ENCODE data around the gene QRICH1.
A peak's percentile ranks its signal among the peaks of the same experiment; 100 is the strongest.

QRICH1 gene

DNA sequence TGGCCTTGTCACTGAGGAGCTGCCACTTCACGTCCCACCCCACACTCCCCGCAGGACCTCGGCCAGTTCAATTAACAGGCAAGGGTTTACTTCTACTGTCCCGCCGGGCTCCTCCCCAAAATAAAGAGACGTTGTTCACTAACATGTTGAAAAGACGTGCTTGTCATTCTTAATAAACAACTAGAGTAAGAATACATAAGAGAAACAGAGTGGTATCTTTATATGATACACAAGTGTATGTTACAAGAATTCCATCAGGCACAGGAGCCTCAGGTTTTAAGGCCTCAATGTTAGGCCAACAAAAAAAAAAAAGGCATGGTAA lies 64.3 kb downstream of the QRICH1 start:
- DNase-seq: no peak

DNA sequence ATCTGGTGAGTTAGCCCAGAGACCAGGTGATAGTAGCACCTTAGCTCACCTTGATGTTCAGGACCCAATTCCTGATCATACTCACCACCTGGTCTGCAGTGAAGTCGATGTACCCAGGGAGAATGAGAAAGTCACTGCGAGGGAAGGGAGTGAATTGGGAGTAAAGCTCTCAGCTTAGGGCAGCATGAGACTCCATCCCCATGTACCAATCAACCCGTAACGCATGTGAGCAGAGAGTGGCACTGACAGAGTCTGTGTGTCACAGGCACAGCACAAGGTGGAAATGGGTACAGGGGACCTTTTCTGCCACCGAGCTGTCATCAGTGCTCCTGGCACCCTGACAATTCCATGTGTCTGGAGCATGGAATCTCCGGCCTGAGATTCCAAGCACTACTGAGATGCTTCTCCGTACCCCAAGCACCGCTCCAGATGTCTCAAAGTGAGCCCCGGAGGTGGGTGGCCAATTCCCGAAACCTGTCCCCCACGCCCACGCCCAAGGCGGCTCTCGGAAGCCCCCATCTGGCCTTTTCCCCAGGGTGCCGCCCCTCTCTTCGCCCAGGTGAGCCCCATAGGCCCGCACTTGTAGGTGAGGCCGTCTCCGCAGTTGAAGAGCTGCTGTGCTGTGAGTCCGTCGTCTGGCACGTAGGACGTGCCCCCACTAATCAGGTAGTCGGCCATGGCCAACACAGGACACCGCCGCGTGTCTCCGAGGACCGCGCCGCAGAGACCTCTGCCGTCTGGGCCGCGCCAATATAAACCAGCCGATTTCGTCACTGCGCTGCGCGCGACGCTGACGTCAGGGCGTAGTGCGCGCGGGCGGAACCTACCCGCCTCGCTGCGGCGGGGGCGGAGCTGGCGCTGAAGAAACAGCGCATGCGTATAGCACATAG lies 65.0 kb downstream of the QRICH1 start, which contains the start of gene IMPDH2:
Gene IMPDH2 (minus strand): TSS at position 726 of the 890 bp plus-strand sequence. CDS start 48 bp downstream, at position 678.
- DNase-seq: peak; percentile 92 to 95

DNA sequence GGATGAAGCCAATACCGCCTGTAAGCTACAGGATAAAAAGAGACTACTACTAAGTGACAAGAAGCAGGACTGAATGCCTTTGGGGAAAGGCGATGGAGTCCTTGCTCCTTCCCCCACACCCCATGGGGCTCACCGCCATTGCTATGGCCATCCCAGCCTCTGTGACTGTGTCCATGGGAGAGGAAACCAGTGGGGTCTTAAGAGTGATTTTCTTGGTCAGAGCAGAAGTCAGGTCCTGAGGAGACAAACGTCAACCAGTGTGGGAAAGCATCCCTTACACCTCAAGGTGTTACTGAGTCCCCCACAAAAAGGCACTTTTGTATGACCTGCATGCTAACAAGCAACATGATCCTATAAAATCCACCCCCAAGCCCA lies 65.6 kb downstream of the QRICH1 start:
- DNase-seq: no peak

DNA sequence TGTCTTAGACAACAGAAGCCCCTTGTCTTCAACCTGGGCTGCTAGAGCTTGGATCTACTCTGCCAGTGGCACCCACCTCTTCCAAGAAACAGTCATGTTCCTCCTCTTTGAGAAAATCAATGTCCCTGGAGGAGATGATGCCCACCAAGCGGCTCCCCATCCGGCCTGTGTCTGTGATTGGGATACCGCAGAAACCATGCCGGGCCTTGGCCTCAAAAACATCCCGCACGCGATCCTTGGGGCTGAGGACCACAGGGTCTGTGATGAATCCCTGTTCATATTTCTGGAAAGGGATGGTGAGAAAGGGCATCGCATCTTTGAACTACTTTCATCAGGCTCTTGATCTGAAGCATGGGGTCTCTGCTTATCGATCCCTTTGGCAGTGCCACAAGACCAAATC lies 66.2 kb downstream of the QRICH1 start:
- DNase-seq: no peak

DNA sequence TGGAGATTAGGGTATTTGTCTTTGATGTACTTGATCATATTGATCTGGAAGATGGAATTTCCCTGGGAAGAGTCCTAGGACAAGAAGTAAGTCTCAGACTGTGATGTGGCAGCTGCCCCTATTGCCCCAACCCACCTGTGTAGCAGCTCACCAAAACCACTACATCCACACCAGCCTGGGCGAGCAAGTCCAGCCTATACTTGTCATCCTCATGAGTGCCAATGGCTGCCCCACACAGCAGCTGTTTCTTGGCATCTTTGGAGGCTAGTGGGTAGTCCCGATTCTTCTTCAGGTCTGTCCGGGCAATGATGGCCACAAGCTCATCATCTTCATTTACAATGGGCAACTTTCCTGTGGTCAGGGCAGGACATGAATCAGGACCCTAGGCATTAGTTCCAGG lies 67.3 kb downstream of the QRICH1 start:
- DNase-seq: no peak

DNA sequence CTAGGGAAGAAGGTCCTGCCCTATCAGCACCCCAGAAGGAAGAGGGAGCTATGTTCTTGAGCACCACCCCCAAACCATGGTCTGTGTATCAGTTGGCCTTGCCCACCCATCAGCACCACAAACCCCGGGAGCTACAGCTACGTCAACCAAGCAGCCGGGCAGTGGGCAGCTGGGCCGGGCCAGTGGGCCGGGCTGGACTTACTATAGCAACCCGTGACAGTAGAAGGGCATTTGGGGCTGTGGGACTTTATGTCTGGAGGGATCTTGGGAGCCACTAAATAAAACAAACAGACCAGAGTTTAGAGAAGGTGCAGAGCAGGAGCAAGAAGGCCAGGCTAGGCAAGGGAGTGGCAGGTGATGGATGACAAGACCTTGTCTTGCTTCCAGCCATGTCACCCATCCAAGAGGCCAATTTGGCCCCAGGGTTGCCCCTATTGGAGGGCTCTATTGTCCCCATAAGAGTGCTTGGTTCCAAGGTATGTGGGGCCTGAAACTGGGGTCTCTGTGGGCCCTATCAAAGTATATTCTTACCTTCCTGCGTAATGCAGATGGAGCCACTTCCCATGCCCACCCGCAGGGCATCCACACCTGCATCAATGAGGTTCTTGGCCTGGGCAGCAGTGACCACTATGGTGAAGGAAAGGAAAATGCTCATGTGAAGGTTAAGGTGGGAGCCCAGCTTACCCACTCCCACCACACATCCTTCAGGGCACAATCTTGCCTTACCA lies 67.9 kb downstream of the QRICH1 start:
- no peak for DNase-seq

DNA sequence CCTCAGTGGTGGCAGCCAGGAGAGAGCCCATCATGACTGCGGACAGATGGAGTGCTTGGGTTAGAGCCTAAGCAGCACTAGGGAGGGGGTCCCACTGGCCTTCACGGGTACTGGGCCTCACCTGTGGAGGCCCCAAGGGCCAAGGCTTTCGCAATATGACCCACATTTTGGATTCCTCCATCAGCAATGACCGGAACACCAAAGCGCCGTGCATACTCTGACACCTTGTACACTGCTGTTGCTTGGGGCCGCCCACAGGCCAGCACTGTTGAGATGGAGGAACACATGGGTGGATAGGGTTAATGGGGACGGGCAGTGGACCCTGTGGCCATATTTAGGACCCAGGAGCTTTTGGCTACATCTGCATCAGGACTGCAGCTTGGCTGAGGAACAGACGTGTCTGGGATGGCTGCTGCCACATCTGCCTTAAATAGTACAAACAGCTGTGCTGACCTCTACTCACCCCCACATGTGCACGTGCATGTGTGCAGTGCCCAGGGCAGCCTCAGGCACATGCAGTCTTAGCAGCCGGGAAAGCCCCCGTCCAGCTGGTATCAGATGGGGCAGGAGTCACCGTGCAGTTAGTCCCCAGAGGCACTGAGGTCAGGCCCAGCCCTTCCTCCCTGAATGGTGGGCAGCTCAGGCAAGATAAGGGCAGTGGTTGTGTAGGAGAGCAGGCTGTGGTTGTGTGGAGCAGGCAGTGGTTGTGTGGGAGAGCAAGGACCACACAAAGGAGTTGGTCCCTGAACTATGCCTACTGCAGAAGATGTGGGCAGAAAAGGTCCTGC lies 68.7 kb downstream of the QRICH1 start:
- DNase-seq: no peak

DNA sequence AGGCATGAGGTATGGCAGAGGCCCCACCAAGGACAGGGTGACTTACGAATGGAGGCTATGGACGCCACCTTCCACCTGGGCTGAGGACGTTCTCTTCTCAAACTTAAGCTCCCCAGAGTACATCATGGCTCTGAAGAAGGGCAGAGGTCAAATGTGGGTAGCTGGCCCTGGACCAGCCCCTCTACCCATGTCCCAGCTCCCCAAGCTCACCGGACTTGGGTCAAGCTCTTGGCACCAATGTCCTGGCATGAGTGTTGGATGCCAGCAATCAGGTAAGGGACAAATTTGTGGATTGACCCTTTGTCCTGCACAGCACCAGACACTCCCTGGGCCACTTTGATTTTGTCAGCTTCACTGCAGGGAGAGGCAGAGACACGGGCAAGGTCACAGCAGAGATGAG lies 69.4 kb downstream of the QRICH1 start:
- no peak for DNase-seq

DNA sequence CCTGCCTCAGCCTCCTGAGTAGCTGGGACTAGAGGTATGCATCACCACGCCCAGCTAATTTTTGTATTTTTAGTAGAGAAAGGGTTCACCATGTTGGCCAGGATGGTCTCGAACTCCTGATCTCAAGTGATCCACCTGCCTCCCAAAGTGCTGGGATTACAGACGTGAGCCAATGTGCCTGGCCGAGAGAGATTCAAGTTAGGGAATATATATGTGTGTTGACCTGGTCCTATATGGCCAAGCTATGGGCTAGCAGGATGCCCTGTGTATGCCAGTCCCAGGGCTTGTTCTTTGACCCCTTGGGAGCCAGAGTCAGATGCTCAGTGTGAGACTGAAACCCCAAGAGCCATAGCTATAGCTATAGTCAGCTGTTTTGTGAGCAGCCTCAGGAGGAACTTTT lies 70.1 kb downstream of the QRICH1 start:
- no peak for DNase-seq

DNA sequence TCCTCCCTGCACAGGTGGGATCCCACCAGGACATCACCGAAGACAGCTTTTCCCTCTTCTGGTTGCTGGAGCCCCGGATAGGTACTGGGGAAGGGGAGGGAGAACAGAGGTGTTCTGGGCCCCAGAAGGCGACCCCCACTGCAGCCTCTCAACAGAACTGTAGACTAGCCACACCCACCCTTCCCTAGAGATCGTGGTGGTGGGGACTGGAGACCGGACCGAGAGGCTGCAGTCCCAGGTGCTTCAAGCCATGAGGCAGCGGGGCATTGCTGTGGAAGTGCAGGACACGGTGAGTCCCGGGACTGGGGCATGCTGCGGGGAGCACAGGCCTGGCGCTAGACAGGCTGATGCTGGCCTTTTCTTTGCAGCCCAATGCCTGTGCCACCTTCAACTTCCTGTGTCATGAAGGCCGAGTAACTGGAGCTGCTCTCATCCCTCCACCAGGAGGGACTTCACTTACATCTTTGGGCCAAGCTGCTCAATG lies 71.1 kb downstream of the QRICH1 start:
- no peak for DNase-seq

DNA sequence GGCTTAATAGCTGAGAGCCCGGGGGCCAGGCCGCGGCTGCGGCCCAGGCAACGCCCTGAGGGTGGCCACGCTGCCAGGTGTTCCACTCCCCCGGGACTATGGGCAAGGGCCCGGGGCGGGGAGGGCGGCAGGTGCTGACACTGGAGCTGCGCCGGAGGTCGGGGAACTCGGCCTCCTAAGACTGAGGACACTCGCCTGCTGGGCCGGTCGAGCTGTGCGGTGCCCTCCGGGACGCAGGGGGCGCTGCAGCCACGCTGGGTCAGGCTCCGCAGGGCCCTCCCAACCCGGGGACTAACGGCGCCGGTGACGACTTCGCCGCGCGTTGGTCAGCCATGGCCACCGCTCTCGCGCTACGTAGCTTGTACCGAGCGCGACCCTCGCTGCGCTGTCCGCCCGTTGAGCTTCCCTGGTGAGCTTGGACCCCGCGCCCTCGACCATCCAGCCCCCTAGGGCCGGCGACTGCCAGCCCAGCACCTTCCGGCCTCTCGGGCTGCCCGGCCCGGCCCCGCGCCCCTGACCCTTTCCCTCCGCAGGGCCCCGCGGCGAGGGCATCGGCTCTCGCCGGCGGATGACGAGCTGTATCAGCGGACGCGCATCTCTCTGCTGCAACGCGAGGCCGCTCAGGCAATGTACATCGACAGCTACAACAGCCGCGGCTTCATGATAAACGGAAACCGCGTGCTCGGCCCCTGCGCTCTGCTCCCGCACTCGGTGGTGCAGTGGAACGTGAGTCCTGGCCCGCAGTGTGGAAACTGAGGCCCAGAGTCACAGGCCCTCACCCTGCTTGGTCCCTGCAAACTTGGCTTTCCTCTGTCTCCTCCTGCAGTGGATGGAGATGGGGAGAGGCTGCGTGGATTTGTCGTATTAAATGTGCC lies 71.8 kb downstream of the QRICH1 start, which contains the start of gene NDUFAF3:
Gene NDUFAF3 (plus strand): TSS at position 309 of the 875 bp plus-strand sequence. CDS start 24 bp downstream, at position 333.
- DNase-seq: peak; percentile 94 to 95

DNA sequence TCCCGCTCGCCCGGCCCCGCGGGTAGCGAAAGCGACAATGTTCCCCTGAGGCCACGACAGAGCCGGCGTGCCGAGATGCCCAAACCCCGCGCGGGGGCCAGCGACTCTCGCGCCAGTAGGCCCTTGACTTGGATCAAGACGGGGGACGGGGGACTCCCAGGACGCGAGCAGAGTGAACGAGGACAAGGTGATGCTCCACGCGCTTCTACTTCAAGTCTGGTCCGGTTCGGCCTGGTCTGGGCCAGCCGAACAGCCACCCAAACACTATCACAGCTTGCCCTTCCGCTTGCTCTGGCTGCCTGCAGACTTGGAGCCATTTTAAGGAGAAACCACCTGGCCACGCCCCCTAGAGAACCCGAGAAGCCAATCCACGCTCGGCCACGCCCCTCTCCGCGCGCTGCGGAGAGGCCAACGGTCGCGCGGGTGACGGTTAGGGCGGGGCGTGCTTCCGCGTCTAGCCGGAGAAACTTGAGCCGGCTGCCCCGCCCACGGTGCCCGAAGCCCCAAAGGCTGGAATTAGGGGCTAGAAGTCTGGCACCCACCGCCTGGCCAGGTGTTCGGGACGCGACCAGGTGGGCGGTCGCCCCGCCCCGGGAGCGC lies 72.6 kb downstream of the QRICH1 start:
- peak; percentile 99 for DNase-seq

DNA sequence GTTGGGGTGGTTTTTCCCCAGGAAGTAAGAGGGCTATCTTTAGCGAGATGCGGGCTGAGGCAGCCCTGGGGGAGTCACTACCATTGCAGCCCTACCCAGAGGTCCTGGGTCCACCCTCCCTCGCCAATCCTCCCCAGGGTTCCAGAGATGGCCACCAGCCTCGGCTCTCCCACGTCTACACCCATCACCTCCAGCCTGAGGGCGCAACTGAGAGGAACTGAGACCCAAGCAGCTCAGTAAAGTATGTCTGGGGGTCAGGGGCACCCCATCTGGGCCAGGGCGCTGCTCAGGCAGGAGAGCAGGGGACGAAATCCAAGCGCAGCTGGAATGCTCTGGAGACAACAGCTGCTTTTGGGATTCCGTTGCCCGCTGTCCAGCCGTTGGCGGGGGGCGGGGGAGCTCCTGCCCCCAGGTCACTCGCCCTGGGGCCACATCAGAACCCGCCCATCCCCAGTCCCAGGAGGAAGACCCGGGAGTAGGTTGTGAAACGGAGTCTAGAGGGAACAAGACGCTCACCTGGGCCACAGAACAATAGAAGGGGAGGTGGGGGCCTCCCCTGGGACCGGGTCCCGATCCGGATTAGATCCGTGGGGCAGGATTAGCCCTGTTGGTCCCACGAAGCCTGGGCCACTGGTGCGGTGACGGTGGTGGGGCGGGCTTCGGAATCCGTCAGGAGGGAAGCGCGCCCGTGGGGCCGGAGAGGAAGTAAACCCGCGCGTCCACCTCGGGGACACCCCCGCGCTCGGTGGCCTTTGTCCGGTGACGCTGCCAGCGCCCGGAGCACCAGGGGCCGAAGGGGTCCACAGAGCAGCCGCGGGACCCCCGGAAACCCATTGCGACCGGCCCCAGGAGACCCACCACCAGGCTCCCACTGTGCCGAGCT lies 73.3 kb downstream of the QRICH1 start:
- DNase-seq: no peak

DNA sequence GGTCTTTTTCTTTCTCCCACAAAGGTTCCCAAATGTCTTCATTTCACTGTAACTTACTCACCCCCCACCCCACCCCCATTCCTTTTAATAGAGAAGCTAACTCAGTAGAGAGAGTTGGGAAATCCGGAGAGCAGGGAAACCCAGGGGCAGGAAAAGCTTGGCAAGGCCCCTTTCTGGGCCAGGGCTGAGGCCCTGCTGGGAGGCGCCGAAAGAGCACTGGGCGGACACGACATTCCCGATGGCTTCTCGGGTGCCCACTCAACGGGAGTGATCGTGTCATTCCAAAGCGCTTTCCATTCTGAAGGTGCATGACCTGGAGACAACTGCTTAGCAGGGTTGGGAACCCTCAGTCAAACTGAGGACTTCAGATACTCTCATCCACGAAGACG lies 73.9 kb downstream of the QRICH1 start:
- DNase-seq: no peak

DNA sequence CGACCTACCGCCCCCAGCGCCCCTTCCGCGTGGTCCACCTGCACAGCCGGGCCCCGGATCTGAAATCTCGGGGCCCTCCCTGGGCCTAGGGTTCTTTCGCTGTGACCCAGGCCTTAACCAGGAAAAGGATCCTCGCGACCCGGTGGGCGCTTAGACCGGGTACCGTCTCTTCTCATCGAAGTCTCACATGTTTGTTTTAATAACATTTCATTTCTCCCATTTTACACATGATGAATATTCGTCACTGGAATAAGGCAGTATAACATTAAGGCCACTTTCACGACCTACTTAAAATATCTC lies 75.2 kb downstream of the QRICH1 start:
- no peak for DNase-seq

DNA sequence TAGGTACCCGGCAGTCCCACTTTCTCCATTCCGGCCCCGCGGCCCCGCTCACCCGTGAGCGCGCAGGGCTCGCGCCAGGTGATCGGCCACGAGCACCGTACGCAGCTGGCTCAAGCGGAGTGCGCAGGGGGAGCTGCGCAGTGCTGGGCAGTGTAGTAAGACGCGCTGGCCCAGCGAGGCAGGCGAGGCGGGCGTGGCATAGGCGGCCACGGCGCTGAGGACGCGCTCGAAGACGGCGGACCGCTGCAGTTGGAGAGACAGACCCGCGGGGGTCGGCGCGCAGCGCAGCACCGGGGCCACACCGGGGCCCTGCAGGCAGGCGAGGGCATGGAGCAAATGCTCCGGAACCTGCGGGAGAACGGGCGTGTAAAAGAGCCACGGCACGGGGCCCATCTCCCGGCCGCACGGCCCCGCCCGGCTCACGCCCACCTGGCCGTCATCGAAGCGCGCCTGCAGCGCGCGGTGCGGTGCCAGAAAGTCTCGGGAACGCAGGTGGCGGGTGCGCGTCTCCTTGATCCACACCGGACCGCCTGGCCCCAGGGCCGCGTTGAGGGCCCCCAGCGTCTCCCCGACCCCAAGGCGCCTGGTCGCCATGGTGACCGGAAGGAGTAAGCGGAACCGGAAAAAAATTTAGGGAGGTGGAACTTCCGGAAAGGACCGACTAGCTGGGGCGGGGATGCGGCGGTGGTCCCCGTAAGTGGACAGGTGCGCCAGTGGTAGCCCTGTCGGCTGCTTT lies 75.7 kb downstream of the QRICH1 start, which contains the start of gene DALRD3:
Gene DALRD3 (minus strand): TSS at position 610 of the 736 bp plus-strand sequence. CDS start 16 bp downstream, at position 594.
- peak; percentile 51 to 57 for DNase-seq

DNA sequence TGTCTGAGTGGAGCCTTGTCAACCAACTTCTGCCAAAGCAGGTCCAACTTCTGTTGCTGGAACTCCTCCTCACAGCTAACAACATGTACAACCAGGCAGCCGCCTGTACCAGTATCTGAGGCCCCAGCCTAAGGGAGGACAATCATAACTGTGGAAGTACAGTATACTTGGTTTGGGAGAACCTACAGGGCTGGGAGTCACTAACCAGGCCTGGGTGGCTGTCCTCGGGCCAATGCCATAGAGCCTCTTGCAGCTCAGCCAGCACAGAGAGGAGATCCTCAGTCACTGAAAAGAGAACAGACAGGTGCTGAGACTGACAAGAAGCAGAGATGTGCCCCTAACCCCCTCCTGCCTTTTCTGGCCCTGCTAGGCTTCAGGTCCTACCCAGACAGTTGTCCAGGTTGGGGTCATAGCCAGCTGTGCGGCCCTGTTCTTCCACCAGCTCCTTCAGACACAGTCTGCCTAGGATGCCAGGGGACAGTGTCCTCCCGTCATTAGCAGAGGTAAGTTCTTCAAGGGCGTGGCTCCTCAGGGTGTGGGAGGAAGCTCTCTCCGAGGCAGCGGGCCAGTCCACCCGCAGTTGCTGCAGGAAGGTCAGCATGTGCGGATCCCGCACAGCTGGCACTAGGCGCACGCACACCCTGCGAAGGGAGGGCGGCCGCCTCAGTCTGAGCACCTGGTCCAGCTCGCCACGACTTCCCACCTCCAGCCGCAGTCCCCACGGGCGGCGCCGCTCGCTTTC lies 76.5 kb downstream of the QRICH1 start:
- DNase-seq: no peak

DNA sequence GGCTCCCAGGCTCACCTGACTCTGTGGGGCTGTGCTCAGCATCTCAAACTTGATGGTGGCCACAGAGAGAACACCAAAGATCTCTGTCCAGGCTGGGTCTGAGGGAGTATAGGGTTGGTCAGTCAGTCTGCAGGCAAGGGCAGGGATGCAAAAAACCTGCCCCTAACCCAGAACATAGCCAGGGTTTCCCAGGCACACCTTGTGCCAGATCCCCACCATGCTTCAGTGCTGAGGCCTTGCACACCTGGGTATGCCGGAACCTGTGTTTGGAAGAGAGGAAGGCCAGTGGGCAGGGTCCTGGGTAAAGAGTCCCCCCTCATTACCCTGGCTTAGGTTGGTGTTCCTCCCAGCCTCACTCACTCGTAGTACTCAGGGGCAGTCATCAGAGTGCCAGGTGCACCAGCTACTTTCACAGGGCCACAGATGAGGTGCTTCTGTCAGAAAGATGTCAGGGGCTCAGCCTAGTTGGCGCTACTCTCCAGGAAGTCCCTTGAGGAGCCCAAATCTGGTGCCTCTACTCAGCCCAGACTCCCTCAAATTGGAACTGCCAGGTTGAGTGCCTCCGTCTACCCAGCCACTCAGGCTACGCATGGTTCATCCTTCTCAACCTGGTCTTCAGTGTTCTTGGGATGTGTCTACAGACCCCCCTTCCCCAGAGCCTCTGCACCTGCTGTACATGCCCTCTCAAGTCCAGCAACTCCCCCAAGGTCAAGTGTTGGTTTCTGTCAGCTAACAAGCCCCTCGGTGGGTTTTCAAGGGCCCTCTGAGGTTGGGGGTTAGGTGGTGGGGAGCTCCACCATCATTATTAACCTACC lies 77.2 kb downstream of the QRICH1 start:
- DNase-seq: no peak

Measured in stimulated activated CD4-positive, alpha-beta T cell treated with anti-CD3 and anti-CD28 coated beads, Interleukin-2, amount 100 ng/mL, for 48 hours (primary cell).